ENCODE measurements around the gene SLC25A20.

GRCh38 chr3:48881652-48882114 is 17.0 kb downstream of the SLC25A20 start:
- no peak for TF ChIP-seq EZH2 (IDR thresholded peaks at IDR 0.05)
- TF ChIP-seq POLR2AphosphoS5 (IDR thresholded peaks at IDR 0.05; ENCODE audit: borderline replicate concordance, low read depth, low read length), result no peak

Measured in SK-N-MC (cell line).